GM19023 (cell line): ENCODE data around the gene CHAC2.
"Not testable (repeated sequence)": the region's sequence is repeated elsewhere in the genome, so short reads cannot be mapped to it uniquely, and the experiment has no call there.

ENCODE experiments used
- ATAC-seq: cut with Tn5 transposase; IDR thresholded peaks from one replicate; pipeline ENCODE4 v1.9.1; 2021; ENCODE audit warnings: mild to moderate bottlenecking, moderate library complexity; ENCODE audit not compliant: unreplicated experiment

CHAC2 gene

GRCh38 chr2:53777134-53777533 is 9.5 kb downstream of the CHAC2 start:
- no peak for ATAC-seq

DNA sequence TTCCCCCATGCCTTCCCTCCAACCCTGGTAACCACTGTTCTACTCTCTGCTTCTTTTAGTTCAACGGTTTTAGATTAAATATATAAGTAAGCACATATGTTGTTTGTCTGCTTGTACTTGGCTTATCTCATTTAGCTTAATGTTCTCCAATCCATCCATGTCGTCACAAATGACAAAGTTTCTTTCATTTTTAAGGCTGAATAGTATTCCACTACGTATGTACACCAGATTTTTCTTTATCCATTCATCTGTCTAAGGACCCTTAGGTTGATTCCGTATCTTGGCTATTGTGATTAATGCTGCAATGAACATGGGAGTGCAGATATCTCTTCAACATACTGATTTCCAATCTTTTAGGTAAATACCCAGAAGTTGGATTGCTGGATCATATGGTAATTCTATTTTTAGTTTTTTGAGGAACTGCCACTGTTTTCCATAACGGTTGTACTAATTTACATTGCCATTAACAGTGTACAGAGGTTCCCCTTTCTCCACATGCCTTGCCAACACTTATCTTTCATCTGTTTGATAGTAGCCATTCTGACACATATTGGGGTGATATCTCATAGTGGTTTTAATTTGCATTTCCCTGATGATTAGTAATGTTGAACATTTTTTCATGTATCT is 11.0 kb downstream of the CHAC2 start:
- ATAC-seq, result no peak

- ATAC-seq, result no peak
Measured at GRCh38 chr2:53780056-53780455, 12.5 kb downstream of the CHAC2 start.

DNA sequence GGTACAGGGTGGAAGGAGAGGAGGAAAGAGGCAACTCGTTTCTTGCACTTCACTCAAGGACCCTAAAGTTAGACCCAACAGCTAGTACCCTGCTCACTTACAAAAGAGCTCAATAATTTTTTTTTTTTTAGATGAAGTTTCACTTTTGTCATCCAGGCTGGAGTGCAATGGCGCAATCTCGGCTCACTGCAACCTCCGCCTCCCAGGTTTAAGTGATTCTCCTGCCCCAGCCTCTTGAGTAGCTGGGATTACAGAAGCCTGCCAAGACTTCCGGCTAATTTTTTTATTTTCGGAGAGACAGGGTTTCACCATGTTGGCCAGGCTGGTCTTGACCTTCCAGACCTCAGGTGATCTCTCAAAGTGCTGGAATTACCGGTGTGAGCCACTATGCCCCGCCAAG is 15.1 kb downstream of the CHAC2 start:
- no peak for ATAC-seq

- no peak for ATAC-seq
Measured at GRCh38 chr2:53784436-53784835, 16.8 kb downstream of the CHAC2 start.

GRCh38 chr2:53785366-53785765 is 17.8 kb downstream of the CHAC2 start:
- no peak for ATAC-seq

DNA sequence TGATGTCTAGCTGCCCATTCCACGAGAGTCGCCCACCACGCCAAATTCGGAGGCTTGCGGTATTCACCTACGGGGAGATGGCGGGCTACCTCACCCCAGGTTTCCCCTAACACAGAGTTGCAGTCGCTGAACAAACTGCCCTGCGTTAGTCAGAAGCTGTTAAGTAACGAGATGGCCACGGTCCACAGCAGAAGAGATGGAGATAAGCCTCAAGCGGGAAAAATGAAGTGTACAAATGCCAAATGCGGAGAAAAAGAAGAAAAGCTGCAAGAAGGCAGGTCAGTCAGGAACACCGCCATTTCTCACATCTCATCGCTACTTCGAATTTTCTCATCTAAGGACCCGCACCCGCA is 18.7 kb downstream of the CHAC2 start:
- peak; percentile 12 for ATAC-seq

DNA sequence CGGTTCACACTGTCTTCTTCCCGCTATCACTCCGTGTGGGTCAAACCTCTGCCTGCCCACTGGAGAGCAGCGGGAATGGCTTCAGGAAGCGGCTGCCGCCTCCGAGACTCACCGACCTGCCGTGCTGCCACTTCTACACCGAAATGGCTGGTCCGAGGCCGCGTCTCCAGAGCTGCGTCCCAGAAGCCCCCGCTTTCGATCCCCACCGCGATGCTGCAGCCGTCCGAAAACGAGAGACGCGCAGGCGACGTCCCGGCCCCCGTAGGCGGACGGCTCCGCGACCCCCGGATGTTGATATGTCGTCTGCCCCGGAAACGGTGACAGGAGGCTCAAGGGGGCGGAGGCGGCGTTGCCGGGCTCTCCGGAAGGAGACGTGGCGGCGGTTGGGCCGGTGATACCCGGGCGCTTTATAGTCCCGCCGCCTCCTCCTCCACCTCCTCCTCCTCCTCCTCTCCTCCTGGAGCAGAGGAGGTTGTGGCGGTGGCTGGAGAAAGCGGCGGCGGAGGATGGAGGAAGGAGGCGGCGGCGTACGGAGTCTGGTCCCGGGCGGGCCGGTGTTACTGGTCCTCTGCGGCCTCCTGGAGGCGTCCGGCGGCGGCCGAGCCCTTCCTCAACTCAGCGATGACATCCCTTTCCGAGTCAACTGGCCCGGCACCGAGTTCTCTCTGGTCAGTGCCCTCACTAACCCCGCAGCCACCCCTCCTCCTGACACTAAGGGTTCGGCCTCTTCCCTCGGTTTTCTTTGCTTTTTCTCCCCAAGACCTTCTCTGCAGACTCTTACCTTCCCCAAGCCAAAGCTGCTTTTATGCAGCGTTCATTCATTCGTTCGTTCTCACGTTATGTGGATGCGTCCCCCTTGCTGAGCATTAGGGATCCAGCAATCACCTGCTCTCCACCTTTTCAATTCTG is 19.4 kb downstream of the CHAC2 start, which contains the start of the genes ASB3 and ERLEC1:
Gene ASB3 (minus strand): TSS at position 249 of the 909 bp plus-strand sequence. CDS start 21,381 bp downstream, outside the sequence.
Gene ERLEC1 (plus strand): TSS at position 340 of the 909 bp plus-strand sequence. CDS start 167 bp downstream, at position 507.
- peak; percentile 95 for ATAC-seq

- ATAC-seq, result no peak
Measured at GRCh38 chr2:53787614-53788289, 20.1 kb downstream of the CHAC2 start.

GRCh38 chr2:53793261-53793660 is 25.7 kb downstream of the CHAC2 start:
- ATAC-seq, result no peak

DNA sequence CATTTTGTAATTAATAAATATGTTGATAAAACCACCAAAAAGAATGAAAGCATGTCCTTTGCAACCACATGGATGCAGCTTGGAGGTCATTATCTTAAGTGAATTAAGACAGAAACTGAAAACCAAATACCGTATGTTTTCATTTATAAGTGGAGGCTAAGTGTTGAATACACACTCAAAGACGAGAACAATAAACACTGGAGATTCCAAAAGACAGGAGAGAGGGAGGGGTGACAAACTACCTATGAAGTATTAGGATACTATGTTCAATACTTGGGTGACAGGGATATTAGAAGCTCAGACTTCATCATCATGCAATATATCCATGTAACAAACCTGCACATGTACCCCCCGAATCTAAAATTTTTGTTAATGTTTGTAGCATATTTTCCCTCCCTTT is 26.2 kb downstream of the CHAC2 start:
- ATAC-seq, result no peak

DNA sequence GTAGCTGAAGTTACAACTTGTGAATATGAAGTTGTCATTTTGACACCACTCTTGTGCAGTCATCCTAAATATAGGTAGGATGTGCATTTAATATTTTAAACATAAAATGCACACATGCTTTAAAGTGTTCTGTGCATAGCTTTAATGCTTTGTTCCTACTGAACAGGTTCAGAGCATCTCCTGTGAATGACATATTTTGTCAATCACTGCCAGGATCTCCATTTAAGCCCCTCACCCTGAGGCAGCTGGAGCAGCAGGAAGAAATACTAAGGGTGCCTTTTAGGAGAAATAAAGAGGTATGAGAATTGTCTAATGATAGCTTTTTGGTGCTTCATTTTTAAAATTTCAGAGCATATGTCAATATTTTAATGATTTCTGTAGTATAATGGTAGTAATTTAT is 33.9 kb downstream of the CHAC2 start:
- ATAC-seq, result no peak

DNA sequence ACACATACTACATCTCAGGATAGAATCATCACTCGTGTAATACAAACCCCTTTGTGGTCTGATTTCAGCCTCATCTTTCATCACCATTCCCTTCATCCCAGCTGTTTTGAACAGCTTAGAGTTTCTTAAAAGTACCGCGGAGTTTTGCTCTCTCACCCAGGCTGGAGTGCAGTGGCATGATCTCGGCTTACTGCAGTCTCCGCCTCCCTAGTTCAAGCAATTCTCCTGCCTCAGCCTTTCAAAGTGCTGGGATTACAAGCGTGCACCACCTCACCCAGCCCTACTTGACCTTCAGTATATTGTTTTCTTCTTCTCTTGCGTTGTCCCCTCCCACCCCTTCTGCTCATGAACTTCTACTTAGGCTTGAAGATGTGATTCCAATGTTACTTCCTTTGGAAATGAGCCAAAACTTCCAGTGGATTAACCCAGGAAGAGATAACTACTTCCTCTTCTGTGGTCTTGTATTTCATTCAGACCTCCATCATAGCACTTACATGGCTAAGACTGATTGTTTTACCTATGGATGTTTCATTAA is 35.1 kb downstream of the CHAC2 start:
- ATAC-seq, result no peak

- ATAC-seq, result no peak
Measured at GRCh38 chr2:53811601-53812000, 44.0 kb downstream of the CHAC2 start.

DNA sequence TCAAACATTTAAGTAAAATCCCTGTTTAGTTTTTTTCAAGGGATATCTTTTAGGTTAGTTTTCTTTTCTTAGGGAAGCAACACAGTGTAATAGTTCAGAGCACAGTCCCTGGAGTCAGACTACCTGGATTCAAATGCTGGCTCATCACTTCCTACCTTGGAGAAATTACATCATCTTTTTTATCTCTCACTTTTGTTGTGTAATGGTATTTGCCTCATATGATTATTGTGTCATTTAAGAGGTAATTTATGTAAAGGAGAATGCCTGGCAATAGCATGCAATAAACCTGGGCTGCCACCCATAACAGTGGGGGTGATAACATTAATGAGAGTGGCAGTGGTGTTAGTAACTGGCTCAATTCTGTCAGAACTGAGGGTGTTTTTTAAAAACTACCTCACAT is 45.5 kb downstream of the CHAC2 start:
- ATAC-seq, result no peak

DNA sequence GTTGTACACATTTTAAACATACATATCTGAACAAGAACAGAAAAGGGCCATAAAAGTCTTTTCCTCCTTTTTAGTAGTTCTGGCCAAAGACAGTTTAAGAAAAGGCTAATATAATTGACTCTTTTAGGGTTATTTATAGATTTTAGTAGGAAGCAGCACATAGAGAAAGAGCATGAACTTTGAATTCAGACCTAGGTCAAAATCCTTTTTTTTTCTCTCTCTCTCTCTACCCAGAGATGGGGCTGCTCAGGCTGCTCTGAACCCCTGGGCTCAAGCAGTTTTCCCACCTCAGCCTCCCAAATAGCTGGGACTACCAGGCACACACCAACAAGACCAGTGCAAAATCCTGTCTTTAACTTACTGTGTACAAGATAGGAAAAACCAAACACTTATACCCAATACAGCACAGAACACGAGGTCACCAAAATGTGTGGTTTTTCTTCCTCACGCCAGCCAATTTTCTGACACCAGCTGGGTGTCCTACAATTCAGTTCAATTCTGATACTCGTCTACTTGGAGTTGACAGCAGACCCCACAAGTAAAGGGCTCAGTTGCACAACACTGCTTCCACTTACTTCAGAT is 51.3 kb downstream of the CHAC2 start:
- ATAC-seq, result no peak

DNA sequence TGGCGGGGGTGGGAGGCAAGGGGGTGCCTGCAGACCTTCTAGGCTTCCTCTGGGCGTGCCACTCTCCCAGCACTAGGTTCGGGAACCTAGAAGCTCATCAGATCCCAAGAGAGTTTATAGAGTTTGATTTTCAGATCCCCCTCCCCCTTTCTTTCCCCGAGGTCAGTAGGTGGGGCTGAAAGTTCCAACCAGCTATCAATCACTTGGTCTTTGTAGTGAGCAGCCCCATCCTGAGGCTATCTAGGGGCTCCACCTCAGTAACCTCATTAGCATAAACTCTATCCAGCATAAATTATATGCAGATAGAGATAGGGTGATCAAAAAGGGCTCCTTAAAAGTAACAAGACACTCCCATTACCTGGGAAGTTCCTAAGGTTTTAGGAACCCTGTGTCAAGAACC is 52.0 kb downstream of the CHAC2 start:
- ATAC-seq, result no peak

GRCh38 chr2:53820048-53820447 is 52.4 kb downstream of the CHAC2 start:
- no peak for ATAC-seq

GRCh38 chr2:53820711-53821110 is 53.1 kb downstream of the CHAC2 start:
- no peak for ATAC-seq

DNA sequence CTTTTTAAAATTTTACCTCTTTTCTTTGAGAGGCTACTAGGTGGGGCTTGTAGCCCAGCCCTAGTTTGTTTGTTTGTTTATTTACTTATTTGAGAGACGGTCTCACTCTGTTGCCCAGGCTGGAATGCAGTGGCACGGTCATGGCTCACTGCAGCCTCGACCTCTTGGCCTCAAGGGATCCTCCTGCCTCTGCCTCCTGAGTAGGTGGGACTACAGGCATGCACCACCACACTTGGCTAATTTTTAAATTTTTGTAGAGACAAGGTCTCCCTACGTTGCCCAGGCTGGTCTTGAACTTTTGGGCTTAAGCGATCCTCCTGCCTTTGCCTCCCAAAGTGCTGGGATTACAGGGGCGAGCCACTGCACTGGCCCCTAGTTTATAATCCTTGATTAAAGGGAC is 54.2 kb downstream of the CHAC2 start:
- no peak for ATAC-seq

DNA sequence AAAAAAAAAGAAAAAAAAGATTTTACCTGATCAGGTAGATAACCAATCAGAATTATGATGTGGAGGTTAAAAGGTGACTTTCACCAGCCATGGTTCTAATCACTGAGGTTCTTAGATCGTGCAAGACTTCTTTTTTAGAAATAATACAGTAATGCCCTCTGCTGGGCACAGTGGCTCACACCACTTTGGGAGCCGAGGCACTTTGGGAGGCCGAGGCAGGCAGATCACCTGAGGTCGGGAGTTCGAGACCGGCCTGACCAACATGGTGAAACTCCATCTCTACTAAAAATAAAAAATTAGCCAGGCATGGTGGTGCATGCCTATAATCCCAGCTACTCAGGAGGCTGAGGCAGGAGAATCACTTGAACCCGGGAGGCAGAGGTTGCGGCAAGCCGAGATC is 56.0 kb downstream of the CHAC2 start:
- ATAC-seq, result not testable (repeated sequence)
